Fibroblast of lung (primary cell): Measurements from ENCODE around the gene LMX1A.

Experiments used
- EZH2 ChIP-seq: IDR thresholded peaks from 2 replicates; pipeline ENCODE4 v1.5.1; 2012; ENCODE audit warnings: low read length, control low read depth, mild to moderate bottlenecking; ENCODE audit errors: missing control alignments
- TF ChIP-seq, protein P1 (sequence below), 2 donors: IDR thresholded peaks in 1 of 2; conservative IDR thresholded peaks in 1 of 2; 1 replicate in 1 of 2; 2 replicates in 1 of 2; pipeline ENCODE4 v1.5.1; 2011 to 2012; ENCODE audit warnings: low read length in 2 of 2, control low read depth in 1 of 2, inconsistent platforms in 1 of 2, low read depth in 1 of 2, mild to moderate bottlenecking in 1 of 2

DNA sequence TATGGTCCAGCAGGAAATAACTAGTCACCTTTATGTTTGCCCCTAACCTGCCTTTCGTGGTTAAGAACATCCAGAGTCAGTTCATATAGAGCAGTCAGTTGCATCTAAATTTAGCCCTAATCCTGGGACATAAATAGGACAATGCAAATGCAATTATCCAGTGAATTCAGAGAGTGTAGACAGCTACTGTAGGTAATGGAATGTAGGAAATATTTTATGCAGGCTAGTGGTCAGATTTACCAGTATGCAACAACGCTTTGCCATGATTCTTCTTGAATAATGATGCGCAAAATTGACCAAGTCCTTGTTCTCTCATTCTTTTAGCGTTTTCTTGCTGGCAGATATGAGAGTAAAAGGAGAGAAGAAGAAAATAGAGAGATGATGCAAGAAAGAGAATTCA, 165.4 kb downstream of the LMX1A start:
- TF ChIP-seq, protein P1, sequence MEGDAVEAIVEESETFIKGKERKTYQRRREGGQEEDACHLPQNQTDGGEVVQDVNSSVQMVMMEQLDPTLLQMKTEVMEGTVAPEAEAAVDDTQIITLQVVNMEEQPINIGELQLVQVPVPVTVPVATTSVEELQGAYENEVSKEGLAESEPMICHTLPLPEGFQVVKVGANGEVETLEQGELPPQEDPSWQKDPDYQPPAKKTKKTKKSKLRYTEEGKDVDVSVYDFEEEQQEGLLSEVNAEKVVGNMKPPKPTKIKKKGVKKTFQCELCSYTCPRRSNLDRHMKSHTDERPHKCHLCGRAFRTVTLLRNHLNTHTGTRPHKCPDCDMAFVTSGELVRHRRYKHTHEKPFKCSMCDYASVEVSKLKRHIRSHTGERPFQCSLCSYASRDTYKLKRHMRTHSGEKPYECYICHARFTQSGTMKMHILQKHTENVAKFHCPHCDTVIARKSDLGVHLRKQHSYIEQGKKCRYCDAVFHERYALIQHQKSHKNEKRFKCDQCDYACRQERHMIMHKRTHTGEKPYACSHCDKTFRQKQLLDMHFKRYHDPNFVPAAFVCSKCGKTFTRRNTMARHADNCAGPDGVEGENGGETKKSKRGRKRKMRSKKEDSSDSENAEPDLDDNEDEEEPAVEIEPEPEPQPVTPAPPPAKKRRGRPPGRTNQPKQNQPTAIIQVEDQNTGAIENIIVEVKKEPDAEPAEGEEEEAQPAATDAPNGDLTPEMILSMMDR (conservative IDR thresholded peaks at IDR 0.05 in 1 of 2, IDR thresholded peaks at IDR 0.05 in 1 of 2; ENCODE audit: low read depth in 1 of 2, low read length in 2 of 2): no peak
- no peak for TF ChIP-seq EZH2
